NCI-H748 (cell line): ENCODE measurements around the gene ACSBG1.
"Not testable (repeated sequence)": the region's sequence is repeated elsewhere in the genome, so short reads cannot be mapped to it uniquely, and the experiment has no call there.

Source experiments
- DNase-seq: peaks from one replicate; lab custom pipeline; 2025; ENCODE audit not compliant: unreplicated experiment; lab: John Stamatoyannopoulos, UW

Gene ACSBG1

GRCh38 chr15:78170848-78171773 is 63.3 kb downstream of the ACSBG1 start:
- no peak for DNase-seq

- no peak for DNase-seq
Measured at GRCh38 chr15:78168608-78169007, 65.8 kb downstream of the ACSBG1 start.

GRCh38 chr15:78167227-78167888 is 67.0 kb downstream of the ACSBG1 start:
- DNase-seq: no peak

GRCh38 chr15:78164010-78164409 is 70.4 kb downstream of the ACSBG1 start:
- DNase-seq: no peak

GRCh38 chr15:78162038-78162437 is 72.3 kb downstream of the ACSBG1 start:
- DNase-seq: no peak

- DNase-seq: no peak
Measured at GRCh38 chr15:78159395-78159794, 75.0 kb downstream of the ACSBG1 start.

- DNase-seq: no peak
Measured at GRCh38 chr15:78157203-78157602, 77.2 kb downstream of the ACSBG1 start.

GRCh38 chr15:78156653-78157052 is 77.7 kb downstream of the ACSBG1 start:
- no peak for DNase-seq

- DNase-seq: no peak
Measured at GRCh38 chr15:78155355-78155939, 78.9 kb downstream of the ACSBG1 start.

GRCh38 chr15:78154955-78155354 is 79.4 kb downstream of the ACSBG1 start:
- no peak for DNase-seq

GRCh38 chr15:78151075-78151474 is 83.3 kb downstream of the ACSBG1 start:
- DNase-seq: not testable (repeated sequence)

- peak; percentile 52 for DNase-seq
Measured at GRCh38 chr15:78149805-78150751, 84.3 kb downstream of the ACSBG1 start.

GRCh38 chr15:78149068-78149804 is 85.1 kb downstream of the ACSBG1 start, which contains the start of gene IDH3A:
TSS of gene IDH3A (plus strand) at chr15:78149362. CDS start at chr15:78149404, 42 bp downstream.
- DNase-seq: peak; percentile 95

- peak; percentile 38 for DNase-seq
Measured at GRCh38 chr15:78148392-78149067, 85.8 kb downstream of the ACSBG1 start.

GRCh38 chr15:78147566-78147965 is 86.8 kb downstream of the ACSBG1 start:
- no peak for DNase-seq

GRCh38 chr15:78146425-78147154 is 87.8 kb downstream of the ACSBG1 start:
- no peak for DNase-seq

- DNase-seq: no peak
Measured at GRCh38 chr15:78142332-78142731, 92.0 kb downstream of the ACSBG1 start.

GRCh38 chr15:78140292-78140691 is 94.1 kb downstream of the ACSBG1 start:
- DNase-seq: no peak

- no peak for DNase-seq
Measured at GRCh38 chr15:78139578-78139977, 94.8 kb downstream of the ACSBG1 start.
